Loucy (cell line): ENCODE measurements around the gene HOMER1.

ENCODE experiments used
- H2AFZ ChIP-seq: fragments of 200-600 bp; sonication (generic); 2 replicates; pipeline ENCODE4 v1.6.0; 2016; ENCODE audit warnings: antibody characterized with exemption, mild to moderate bottlenecking, low read length, moderate library complexity
- H3F3A ChIP-seq: fragments of 200-600 bp; 2 replicates; pipeline ENCODE4 v1.6.0; 2016; ENCODE audit warnings: antibody characterized with exemption, low read depth, mild to moderate bottlenecking
- H3K27me3 ChIP-seq: fragments of 200-600 bp; sonication (generic); 2 replicates; pipeline ENCODE4 v1.6.1; 2014; ENCODE audit warnings: low read length, mild to moderate bottlenecking; ENCODE audit not compliant: insufficient read depth, poor library complexity, severe bottlenecking
- H3K36me3 ChIP-seq: fragments of 200-600 bp; sonication (generic); 2 replicates; pipeline ENCODE4 v1.6.1; 2016; ENCODE audit warnings: low read length; ENCODE audit not compliant: insufficient read depth
- H3K4me1 ChIP-seq: fragments of 200-600 bp; sonication (generic); 2 replicates; pipeline ENCODE4 v1.5.1; 2014; ENCODE audit warnings: low read length, mild to moderate bottlenecking; ENCODE audit not compliant: insufficient read depth, poor library complexity, severe bottlenecking
- H3K4me2 ChIP-seq: fragments of 200-600 bp; sonication (generic); 2 replicates; pipeline ENCODE4 v1.6.0; 2014; ENCODE audit warnings: antibody characterized with exemption, low read length, low read depth, mild to moderate bottlenecking; ENCODE audit not compliant: poor library complexity, severe bottlenecking
- H3K4me3 ChIP-seq: fragments of 200-600 bp; sonication (generic); 2 replicates; pipeline ENCODE4 v1.5.1; 2014; ENCODE audit warnings: low read length, mild to moderate bottlenecking, mixed read lengths; ENCODE audit not compliant: poor library complexity, severe bottlenecking
- H3K79me2 ChIP-seq: fragments of 200-600 bp; sonication (generic); 2 replicates; pipeline ENCODE4 v1.6.1; 2014; ENCODE audit warnings: low read length; ENCODE audit not compliant: insufficient read depth
- H3K9ac ChIP-seq: fragments of 200-600 bp; sonication (generic); 2 replicates; pipeline ENCODE4 v1.6.0; 2014; ENCODE audit warnings: mild to moderate bottlenecking, low read depth, low read length, moderate library complexity; ENCODE audit not compliant: poor library complexity, severe bottlenecking
- H3K9me2 ChIP-seq: fragments of 200-600 bp; sonication (generic); replicated peaks from 2 replicates; pipeline ENCODE4 v1.6.1; 2016; ENCODE audit warnings: low read depth, low read length, mixed read lengths
- H3K9me3 ChIP-seq: fragments of 200-600 bp; sonication (generic); 2 replicates; pipeline ENCODE4 v1.6.1; 2014; ENCODE audit warnings: mild to moderate bottlenecking, antibody characterized with exemption, low read length, low read depth; ENCODE audit not compliant: insufficient read depth
- H4K20me1 ChIP-seq: fragments of 200-600 bp; sonication (generic); 2 replicates; pipeline ENCODE4 v1.6.0; 2014; ENCODE audit warnings: antibody characterized with exemption, low read length, mild to moderate bottlenecking; ENCODE audit not compliant: insufficient read depth, poor library complexity, severe bottlenecking
- CTCF ChIP-seq: fragments of 200-600 bp; sonication (generic); conservative IDR thresholded peaks from 2 replicates; pipeline ENCODE4 v1.5.1; 2014; ENCODE audit warnings: mild to moderate bottlenecking, antibody characterized with exemption, low read length
- EZH2phosphoT487 ChIP-seq: fragments of 200-600 bp; IDR thresholded peaks from 2 replicates; pipeline ENCODE4 v1.6.1; 2018; ENCODE audit warnings: antibody characterized with exemption, mild to moderate bottlenecking, moderate library complexity, borderline replicate concordance

HOMER1 gene

GRCh38 chr5:79552984-79553383 is 39.0 kb upstream of the HOMER1 start:
- peaks cover 6% of the 10 kb centered on the region for H3K4me1 ChIP-seq
- H2AFZ ChIP-seq, result no peak overlapping the region
- no peak overlapping the region for H3K4me3 ChIP-seq
- H3F3A ChIP-seq, result 0 out of 2 replicates have a peak, but pooled peaks cover 4% of the 10 kb centered on the region
- no peaks in the 10 kb centered on the region for H3K36me3 ChIP-seq
- no peak overlapping the region for H3K9ac ChIP-seq
- no peaks in the 10 kb centered on the region for H3K9me3 ChIP-seq
- no peaks in the 10 kb centered on the region for H3K9me2 ChIP-seq
- no peaks in the 10 kb centered on the region for H4K20me1 ChIP-seq
- H3K4me2 ChIP-seq, result peak overlapping the region; percentile 25
- H3K79me2 ChIP-seq, result no peaks in the 10 kb centered on the region
- H3K27me3 ChIP-seq, result no peaks in the 10 kb centered on the region
- TF ChIP-seq EZH2phosphoT487 (no peak), CTCF (no peak)

- TF ChIP-seq EZH2phosphoT487 (no peak), CTCF (no peak)
- Histone ChIP-seq H3K4me3 (no peak overlapping the region), H3K9me2 (no peaks in the 10 kb centered on the region), H3K36me3 (no peaks in the 10 kb centered on the region), H3K4me2 (no peak overlapping the region), H3K79me2 (no peaks in the 10 kb centered on the region), H3K9me3 (no peaks in the 10 kb centered on the region), H2AFZ (no peak overlapping the region), H3K27me3 (no peaks in the 10 kb centered on the region), H3K9ac (no peak overlapping the region), H4K20me1 (no peaks in the 10 kb centered on the region), H3K4me1 (no peaks in the 10 kb centered on the region), H3F3A (no peaks in the 10 kb centered on the region)
Measured at GRCh38 chr5:79547982-79548381, 34.0 kb upstream of the HOMER1 start.

- H3K9ac ChIP-seq, result no peak overlapping the region
- no peaks in the 10 kb centered on the region for H3F3A ChIP-seq
- TF ChIP-seq CTCF, result no peak
- no peak for TF ChIP-seq EZH2phosphoT487
- H2AFZ ChIP-seq, result no peak overlapping the region
- no peak overlapping the region for H3K4me2 ChIP-seq
- H3K79me2 ChIP-seq, result no peaks in the 10 kb centered on the region
- no peaks in the 10 kb centered on the region for H3K9me3 ChIP-seq
- H3K4me3 ChIP-seq, result no peak overlapping the region
- no peaks in the 10 kb centered on the region for H4K20me1 ChIP-seq
- H3K9me2 ChIP-seq, result no peaks in the 10 kb centered on the region
- no peaks in the 10 kb centered on the region for H3K4me1 ChIP-seq
- no peaks in the 10 kb centered on the region for H3K36me3 ChIP-seq
- H3K27me3 ChIP-seq, result no peaks in the 10 kb centered on the region
Measured at GRCh38 chr5:79547429-79547822, 33.5 kb upstream of the HOMER1 start.
